Effector memory CD4-positive, alpha-beta T cell (primary cell): ENCODE measurements around the gene LRMDA.

Experiments used
- DNase-seq, 3 donors: peaks; one replicate each; pipeline ENCODE4 v3.0.0-alpha.2; 2020
- H3K27ac ChIP-seq: 2 replicates; pipeline ENCODE4 v1.7.0; 2013; ENCODE audit warnings: mild to moderate bottlenecking, low read length, moderate library complexity; ENCODE audit not compliant: insufficient read depth, poor library complexity, severe bottlenecking
- H3K27me3 ChIP-seq: replicated peaks from 2 replicates; pipeline ENCODE4 v1.7.0; 2013; ENCODE audit warnings: mild to moderate bottlenecking, low read length; ENCODE audit not compliant: insufficient read depth, control insufficient read depth, poor library complexity, severe bottlenecking
- H3K36me3 ChIP-seq: 2 replicates; pipeline ENCODE4 v1.7.0; 2013; ENCODE audit warnings: mild to moderate bottlenecking, low read length, moderate library complexity; ENCODE audit not compliant: control insufficient read depth, insufficient read depth
- H3K4me1 ChIP-seq: 2 replicates; pipeline ENCODE4 v1.7.0; 2013; ENCODE audit warnings: low read length, mild to moderate bottlenecking; ENCODE audit not compliant: control insufficient read depth, insufficient read depth, poor library complexity, severe bottlenecking
- H3K4me3 ChIP-seq: 2 replicates; pipeline ENCODE4 v1.7.0; 2013; ENCODE audit warnings: low read length, low read depth, mild to moderate bottlenecking; ENCODE audit not compliant: insufficient read depth, poor library complexity, severe bottlenecking
- H3K9me3 ChIP-seq: 2 replicates; pipeline ENCODE4 v1.7.0; 2013; ENCODE audit warnings: mild to moderate bottlenecking, low read length, moderate library complexity; ENCODE audit not compliant: control insufficient read depth

The LRMDA gene

GRCh38 chr10:75662715-75663114 lies 231.3 kb downstream of the LRMDA start:
- Histone ChIP-seq H3K4me1 (no peaks in the 10 kb centered on the region), H3K9me3 (no peaks in the 10 kb centered on the region), H3K4me3 (no peak overlapping the region), H3K27me3 (no peaks in the 10 kb centered on the region), H3K27ac (no peak overlapping the region), H3K36me3 (no peaks in the 10 kb centered on the region)
- no peak for DNase-seq

DNA sequence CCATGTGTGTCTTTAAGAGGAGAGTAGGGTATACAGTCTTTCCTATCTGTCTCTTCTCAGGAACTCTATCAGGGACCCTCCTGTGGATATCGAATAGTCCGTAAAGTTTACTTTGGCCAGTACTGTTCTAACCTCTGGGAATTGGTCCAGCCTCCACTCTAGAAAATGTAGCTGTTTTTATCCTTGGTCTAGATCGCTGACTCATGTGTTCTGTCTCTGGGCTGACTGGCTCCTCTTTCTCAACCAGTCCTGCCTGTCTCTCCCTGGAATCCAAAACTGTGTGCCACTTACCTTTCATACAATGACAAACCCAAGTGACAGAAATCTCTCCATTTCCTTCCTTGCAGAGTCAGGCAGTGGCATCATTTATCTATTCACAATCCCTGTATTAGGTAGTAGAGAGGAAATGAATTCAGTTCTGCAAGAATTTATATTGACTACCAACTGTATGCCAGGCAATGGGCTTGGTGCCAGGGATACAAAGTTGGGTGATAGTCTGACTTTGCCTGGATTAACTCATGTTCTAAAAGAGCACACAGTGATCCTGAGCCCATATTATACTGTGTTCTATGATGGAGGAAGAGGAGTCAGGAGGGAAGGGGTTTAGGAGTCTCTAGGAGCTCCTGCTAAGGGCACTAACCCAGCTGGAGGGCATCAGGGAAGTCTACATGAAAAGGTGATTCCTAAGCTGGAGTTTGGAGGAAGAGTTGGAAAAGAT lies 232.7 kb downstream of the LRMDA start:
- no peak overlapping the region for H3K27ac ChIP-seq
- DNase-seq, result no peak
- no peaks in the 10 kb centered on the region for H3K9me3 ChIP-seq
- no peak overlapping the region for H3K4me3 ChIP-seq
- no peaks in the 10 kb centered on the region for H3K4me1 ChIP-seq
- H3K36me3 ChIP-seq, result no peaks in the 10 kb centered on the region
- H3K27me3 ChIP-seq, result no peaks in the 10 kb centered on the region

DNA sequence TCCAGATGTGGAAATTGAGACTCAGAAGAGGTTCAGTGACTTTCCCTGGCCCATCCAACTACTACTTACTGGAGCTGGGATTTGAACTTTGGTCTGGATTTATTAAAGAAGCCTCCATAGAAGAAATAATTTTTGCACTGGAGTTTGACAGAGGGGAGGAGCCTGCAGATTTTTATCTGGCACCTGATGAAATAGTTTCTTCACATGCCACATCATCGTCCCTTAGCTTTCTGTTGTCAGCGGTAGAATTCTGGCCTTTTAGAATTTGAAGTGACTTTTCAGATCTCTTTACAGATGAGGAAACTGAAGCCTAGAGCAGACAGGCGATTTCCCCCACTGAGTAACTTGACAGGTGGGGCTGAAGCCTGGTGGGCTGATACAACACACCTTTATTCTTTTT lies 233.5 kb downstream of the LRMDA start:
- Histone ChIP-seq H3K27ac (no peak overlapping the region), H3K4me3 (no peak overlapping the region), H3K36me3 (no peaks in the 10 kb centered on the region), H3K27me3 (no peaks in the 10 kb centered on the region), H3K4me1 (no peaks in the 10 kb centered on the region), H3K9me3 (no peaks in the 10 kb centered on the region)
- DNase-seq, result no peak

DNA sequence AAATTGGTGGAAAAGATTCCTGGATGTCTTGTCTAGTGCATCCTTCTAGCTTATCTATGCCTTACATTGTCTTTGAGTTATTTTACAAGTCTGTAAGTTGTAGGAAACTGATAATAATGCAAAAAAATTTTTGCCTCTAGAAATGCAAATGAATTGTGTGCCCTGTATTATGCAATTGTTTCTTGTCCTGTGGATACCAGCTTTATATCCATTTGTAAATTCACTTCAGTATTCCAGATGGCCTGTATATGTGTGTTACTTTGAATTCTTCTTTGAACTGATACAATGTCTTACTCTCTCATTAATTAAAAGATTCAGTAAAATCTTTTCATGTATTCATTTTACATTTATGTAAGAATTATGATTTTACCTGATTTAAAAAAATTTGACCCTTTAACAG lies 234.3 kb downstream of the LRMDA start:
- no peak for DNase-seq
- Histone ChIP-seq H3K36me3 (no peaks in the 10 kb centered on the region), H3K4me1 (no peaks in the 10 kb centered on the region), H3K9me3 (no peaks in the 10 kb centered on the region), H3K4me3 (no peak overlapping the region), H3K27ac (no peak overlapping the region), H3K27me3 (no peaks in the 10 kb centered on the region)

DNA sequence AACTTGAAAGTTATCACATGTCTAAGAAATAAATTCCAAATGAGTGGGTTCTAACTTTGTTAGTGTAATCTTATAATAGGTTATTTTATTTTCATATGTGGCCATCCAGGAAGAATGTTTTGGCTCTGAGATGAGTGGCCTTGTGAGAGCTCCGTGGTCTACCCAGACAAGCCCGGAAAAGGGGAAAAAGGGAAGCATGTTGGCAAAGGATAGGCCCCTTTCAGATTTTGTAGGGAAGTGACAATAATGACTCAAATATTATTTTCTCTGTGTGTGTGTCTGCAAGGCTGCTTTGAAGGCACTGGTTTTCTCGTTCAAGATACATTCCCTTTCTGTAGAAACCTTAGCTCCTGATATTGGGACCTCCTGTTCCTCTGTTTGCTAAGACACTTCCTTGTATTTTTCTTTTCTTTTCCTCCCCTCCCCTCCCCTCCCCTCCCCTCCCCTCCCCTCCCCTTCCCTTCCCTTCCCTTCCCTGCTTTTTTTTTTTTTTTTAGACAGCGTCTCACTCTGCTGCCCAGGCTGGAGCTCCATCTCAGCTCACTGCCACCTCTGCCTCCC lies 240.8 kb downstream of the LRMDA start:
- H3K27me3 ChIP-seq, result no peaks in the 10 kb centered on the region
- H3K4me1 ChIP-seq, result no peaks in the 10 kb centered on the region
- no peak overlapping the region for H3K4me3 ChIP-seq
- no peaks in the 10 kb centered on the region for H3K9me3 ChIP-seq
- no peak overlapping the region for H3K27ac ChIP-seq
- no peaks in the 10 kb centered on the region for H3K36me3 ChIP-seq
- no peak for DNase-seq

DNA sequence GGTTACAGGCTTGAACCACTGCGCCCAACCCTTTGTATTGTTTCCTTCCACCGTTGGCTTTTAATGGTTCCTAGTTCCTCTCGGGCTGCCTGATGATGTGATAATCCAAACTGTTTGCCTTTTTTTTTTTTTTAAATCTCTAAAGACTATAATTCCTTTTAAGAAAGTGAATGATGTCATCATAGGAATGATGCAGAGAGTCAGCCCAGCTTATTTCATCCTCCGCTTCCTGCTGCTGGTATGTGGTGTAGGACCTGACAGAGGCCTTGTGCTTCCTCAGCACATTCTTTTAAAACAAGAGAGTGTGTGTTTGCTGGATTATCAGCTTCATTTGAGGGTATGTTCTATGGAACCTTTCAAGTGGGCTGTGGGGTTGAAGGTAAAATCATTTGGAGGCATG lies 241.4 kb downstream of the LRMDA start:
- no peak for DNase-seq
- Histone ChIP-seq H3K27ac (no peak overlapping the region), H3K4me1 (no peaks in the 10 kb centered on the region)

DNA sequence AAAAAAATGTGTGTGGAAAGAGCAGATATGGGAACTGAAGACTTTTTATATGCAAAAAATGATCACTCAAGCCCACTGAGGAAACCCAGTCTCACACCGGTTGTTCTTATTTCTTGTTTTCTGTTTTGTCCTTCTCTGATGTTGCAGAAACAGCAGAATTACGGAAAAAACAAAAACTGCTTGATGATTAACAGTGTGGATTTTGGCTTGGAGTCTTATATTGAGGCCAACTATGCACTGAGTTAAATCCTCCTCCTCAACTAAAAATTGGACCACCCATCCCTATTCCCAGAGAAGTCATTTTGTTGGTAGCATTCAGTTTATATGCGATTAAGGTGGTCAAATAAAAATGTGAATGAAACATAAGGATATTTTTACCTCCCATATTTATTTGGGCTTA lies 246.1 kb downstream of the LRMDA start:
- no peak overlapping the region for H3K4me3 ChIP-seq
- peaks cover 3% of the 10 kb centered on the region for H3K27me3 ChIP-seq
- H3K36me3 ChIP-seq, result no peaks in the 10 kb centered on the region
- DNase-seq, result no peak
- H3K27ac ChIP-seq, result no peak overlapping the region
- H3K4me1 ChIP-seq, result no peaks in the 10 kb centered on the region
- no peaks in the 10 kb centered on the region for H3K9me3 ChIP-seq

More for the DNA sequence above, 241.4 kb downstream of the LRMDA start:
- no peaks in the 10 kb centered on the region for H3K27me3 ChIP-seq
- no peaks in the 10 kb centered on the region for H3K36me3 ChIP-seq
- H3K9me3 ChIP-seq, result no peaks in the 10 kb centered on the region
- H3K4me3 ChIP-seq, result no peak overlapping the region

DNA sequence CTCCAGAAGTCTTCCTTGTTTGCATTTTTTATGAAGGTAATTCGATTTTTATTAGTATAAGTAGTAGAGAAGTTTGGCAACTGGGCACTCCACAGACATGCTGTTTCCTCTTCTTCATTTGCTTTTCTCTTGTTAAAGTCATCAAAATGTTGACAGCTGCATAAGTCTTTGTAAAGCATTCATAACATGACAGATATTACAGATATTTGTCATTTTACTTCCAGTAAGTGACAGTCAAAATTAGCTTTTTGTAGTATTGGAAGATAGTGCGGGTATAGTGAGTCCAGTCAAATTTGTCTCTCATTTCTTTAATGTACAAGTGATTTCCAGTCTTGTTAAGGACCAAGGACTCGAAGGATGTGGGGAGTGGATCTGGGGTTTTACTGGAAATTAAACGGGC lies 247.1 kb downstream of the LRMDA start:
- Histone ChIP-seq H3K27me3 (peaks cover 3% of the 10 kb centered on the region), H3K4me1 (no peaks in the 10 kb centered on the region), H3K36me3 (no peaks in the 10 kb centered on the region), H3K9me3 (no peaks in the 10 kb centered on the region), H3K27ac (no peak overlapping the region), H3K4me3 (no peak overlapping the region)
- no peak for DNase-seq

DNA sequence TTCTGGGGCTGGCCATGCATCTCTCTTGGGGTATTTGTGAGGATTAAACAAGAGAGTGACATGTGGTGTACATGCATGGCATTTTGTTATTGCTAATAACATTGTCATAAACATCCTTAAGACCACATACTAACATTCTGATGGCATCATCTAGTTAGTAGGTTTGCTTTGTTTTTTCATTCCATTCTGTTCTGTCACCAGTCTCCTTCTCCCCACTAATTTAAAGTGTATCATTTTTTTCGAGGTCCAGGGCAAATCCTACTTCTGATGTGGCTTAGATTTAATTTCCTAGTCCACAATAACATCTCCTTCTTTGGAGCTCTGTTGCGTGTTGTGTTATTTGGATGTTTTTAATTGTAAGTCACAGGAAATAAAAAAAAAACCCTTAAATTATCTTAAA lies 248.1 kb downstream of the LRMDA start:
- no peaks in the 10 kb centered on the region for H3K36me3 ChIP-seq
- DNase-seq, result no peak
- no peaks in the 10 kb centered on the region for H3K9me3 ChIP-seq
- no peak overlapping the region for H3K4me3 ChIP-seq
- peaks cover 3% of the 10 kb centered on the region for H3K27me3 ChIP-seq
- no peaks in the 10 kb centered on the region for H3K4me1 ChIP-seq
- no peak overlapping the region for H3K27ac ChIP-seq

- Histone ChIP-seq H3K27ac (no peak overlapping the region), H3K36me3 (no peaks in the 10 kb centered on the region), H3K9me3 (no peaks in the 10 kb centered on the region), H3K4me3 (no peak overlapping the region), H3K4me1 (no peaks in the 10 kb centered on the region), H3K27me3 (peaks cover 3% of the 10 kb centered on the region)
- DNase-seq, result no peak
Measured at GRCh38 chr10:75681334-75681733, 249.9 kb downstream of the LRMDA start.
